Measurements from ENCODE around the gene MS4A14.
"Not testable (repeated sequence)": the region's sequence is repeated elsewhere in the genome, so short reads cannot be mapped to it uniquely, and the experiment has no call there.

The MS4A14 gene

DNA sequence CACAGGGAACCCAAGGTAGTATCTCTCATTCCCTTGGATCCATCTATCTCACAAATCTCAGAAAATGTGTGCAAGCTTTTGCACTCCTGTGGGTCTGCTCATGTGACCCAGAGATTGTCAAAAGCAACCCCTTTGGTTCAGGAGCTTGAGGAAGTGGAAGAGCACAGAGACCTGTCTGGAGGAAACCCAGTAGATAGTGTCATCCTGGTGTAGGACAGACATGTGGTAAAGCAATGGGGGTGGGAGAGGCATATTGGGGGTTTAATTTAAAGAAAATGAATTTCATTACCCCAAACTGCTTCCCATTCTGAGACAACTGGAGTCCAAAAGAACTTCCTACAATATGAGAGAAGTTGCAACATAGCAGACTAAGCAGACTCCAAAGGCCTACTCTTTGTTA, 5.8 kb upstream of the MS4A14 start:
- DNase-seq (ENCODE audit: low read depth in 2 of 2) = no peak

- no peak for DNase-seq (ENCODE audit: low read depth in 2 of 2)
These were observed 3.9 kb upstream of the MS4A14 start for GRCh38 chr11:60392361-60392760.

GRCh38 chr11:60393016-60393415, 3.2 kb upstream of the MS4A14 start:
- DNase-seq (ENCODE audit: low read depth in 2 of 2) = no peak

GRCh38 chr11:60394666-60395380, 1.4 kb upstream of the MS4A14 start:
- no peak for DNase-seq (ENCODE audit: low read depth in 2 of 2)

DNA sequence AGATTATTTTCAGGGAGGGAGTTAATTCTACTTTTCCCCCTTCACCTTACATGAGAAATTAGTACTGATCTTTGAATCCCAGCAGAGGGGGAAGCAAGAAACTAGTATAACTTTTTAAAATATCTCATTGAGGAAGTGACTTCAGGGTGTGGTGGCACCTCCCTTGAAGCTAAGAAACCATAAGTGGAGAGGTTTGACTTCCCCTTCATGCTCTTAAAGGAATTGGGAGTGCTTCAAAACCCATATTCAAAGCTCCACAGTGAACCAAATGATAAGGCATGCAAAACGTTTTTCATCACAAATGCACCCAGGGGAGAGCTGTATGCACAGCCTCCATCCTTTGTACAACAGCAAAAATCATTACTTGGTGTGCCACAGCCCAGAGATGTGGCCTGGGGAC, 540 bp downstream of the MS4A14 start:
- DNase-seq (ENCODE audit: low read depth in 2 of 2) = no peak

- no peak for DNase-seq (ENCODE audit: low read depth in 2 of 2)
These were observed 23.8 kb downstream of the MS4A14 start for GRCh38 chr11:60420015-60420414.

- no peak for DNase-seq (ENCODE audit: low read depth in 2 of 2)
These were observed 26.4 kb downstream of the MS4A14 start for GRCh38 chr11:60422609-60423008.

DNA sequence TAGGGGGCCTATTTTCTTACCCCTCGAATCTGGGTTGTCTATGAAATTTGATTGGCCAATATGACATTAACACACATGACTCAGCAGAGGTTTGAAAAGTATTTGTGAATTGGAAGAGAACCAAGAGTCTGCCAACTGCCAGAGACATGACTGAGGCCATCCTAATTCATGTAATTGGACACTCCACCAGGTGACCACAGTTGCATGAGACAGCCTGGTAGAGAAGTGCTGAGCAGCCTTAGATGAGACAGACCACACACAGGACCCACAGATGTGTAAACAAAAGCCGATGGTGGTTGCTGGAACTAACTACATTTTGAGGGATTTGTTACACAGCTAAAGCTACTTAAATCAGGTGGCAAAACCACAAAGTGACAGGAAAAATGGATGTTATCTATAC, 32.3 kb downstream of the MS4A14 start:
- DNase-seq (ENCODE audit: low read depth in 2 of 2) = no peak

GRCh38 chr11:60429272-60429671, 33.0 kb downstream of the MS4A14 start, which contains the start of gene MS4A5:
MS4A5 (plus strand) TSS chr11:60429572; CDS start chr11:60429675, 103 bp downstream.
- DNase-seq (ENCODE audit: low read depth in 2 of 2) = no peak

DNA sequence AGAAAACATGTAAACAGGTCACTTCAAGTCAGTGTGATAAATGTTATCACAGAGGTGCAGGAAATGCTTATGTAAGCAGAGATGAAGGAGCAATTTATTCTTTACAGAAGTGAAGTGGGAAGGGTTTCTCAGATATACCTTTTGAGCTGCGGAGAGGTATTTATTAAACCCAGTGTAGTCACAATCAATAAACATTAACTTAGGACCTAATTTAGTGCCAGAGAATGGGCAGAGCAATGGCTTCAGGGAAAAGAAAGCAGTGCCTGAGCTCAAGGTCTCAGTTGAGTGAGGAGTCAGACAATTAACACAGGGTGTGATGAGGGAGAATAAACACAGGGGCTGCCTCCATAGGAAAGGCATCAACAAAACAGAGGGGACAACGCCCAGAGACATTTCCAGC, 35.0 kb downstream of the MS4A14 start:
- DNase-seq (ENCODE audit: low read depth in 2 of 2) = no peak

DNA sequence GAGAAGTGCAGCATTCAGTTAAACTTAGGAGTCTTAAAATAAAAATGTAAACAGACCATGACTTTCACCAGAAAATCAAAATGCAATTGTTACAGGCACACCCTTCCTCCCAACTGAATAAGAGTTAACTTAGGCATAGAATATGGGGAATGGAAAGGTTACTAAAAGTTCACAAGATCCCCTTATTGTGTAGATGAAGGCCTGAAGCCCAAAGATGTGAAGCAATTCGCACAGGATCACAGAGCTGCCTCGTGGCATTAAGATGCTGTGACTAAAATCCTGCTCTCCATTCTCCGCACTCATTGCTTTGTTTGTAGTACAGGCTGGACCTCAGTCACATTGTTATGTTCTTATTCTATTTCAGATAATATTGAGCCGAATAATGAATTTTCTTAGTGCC, 37.1 kb downstream of the MS4A14 start:
- DNase-seq (ENCODE audit: low read depth in 2 of 2) = no peak

DNA sequence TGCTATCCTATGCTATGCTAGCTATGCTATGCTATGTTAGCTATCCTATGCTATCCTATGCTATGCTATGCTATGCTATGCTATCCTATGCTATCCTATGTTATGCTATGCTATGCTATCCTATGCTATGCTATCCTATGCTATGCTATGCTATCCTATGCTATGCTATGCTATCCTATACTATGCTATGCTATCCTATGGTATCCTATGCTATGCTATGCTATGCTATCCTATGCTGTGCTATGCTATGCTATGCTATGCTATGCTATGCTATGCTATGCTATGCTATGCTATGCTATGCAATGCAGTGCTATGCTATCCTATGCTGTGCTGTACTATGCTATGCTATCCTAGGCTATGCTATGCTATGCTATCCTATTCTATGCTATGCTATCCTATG, 50.8 kb downstream of the MS4A14 start:
- no peak for DNase-seq (ENCODE audit: low read depth in 2 of 2)

DNA sequence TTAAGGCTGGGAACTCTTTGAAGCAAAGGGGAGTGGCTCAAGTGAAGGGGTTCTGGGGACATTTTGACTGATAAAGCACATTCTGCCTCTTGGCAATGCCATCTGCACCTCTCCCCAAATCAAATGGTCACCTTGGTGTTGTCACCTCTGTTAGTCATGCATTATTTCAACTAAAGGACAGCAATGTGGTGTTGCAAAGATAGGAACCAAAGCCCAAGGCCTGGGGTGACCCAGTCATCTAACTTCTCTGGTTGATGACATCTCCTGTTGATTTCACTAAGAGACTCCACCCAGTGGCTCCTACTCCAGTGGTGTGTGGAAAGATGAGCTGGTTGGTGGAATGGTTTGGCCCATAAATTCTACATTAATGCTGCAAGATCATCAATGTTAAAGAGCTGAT, 51.6 kb downstream of the MS4A14 start:
- no peak for DNase-seq (ENCODE audit: low read depth in 2 of 2)

DNA sequence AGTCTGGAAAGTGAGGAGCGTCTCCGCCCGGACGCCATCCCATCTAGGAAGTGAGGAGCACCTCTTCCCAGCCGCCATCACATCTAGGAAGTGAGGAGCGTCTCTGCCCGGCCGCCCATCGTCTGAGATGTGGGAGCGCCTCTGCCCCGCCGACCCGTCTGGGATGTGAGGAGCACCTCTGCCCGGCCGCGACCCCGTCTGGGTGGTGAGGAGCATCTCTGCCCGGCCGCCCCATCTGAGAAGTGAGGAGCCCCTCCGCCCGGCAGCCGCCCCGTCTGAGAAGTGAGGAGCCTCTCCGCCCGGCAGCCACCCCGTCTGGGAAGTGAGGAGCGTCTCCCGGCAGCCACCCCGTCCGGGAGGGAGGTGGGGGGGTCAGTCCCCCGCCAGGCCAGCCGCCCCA, 54.9 kb downstream of the MS4A14 start:
- not testable (repeated sequence) for DNase-seq (ENCODE audit: low read depth in 2 of 2)

GRCh38 chr11:60454212-60454611, 58.0 kb downstream of the MS4A14 start:
- DNase-seq (ENCODE audit: low read depth in 2 of 2) = no peak

GRCh38 chr11:60455531-60456042, 59.3 kb downstream of the MS4A14 start, which contains the start of gene MS4A1:
MS4A1 (plus strand) TSS chr11:60455847; CDS start chr11:60462375, 6,528 bp downstream.
- no peak for DNase-seq (ENCODE audit: low read depth in 2 of 2)

- no peak for DNase-seq (ENCODE audit: low read depth in 2 of 2)
These were observed 61.3 kb downstream of the MS4A14 start for GRCh38 chr11:60457576-60457975.

DNA sequence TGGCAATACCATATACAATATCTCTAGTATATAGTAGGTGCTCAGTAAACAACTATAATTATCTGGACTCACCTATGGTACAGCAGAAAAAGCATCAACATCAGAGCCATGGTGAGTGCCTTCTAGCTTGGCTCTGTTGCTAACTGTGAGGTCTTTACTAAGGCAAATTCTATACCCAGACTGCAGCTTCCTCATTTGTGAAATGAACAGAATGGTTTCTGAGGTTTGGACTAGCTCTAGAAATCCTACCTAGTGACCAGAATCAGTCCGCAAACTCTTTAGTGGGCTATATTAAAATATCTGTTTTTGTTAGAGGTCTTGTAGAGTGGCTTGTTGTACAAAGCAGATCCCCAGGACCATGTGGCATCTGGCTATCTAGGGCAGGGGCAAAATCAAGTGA, 63.1 kb downstream of the MS4A14 start:
- no peak for DNase-seq (ENCODE audit: low read depth in 2 of 2)
